MM.1S (cell line): ENCODE measurements around the gene NUDT7.

Experiments used
- CTCF ChIP-seq: fragments of 300-600 bp; sonication (generic); IDR thresholded peaks from 2 replicates; pipeline ENCODE4 v1.5.1; 2016; ENCODE audit warnings: antibody characterized with exemption, low read length, mixed read lengths
- EZH2 ChIP-seq: fragments of 300-600 bp; sonication (generic); optimal IDR thresholded peaks from 2 replicates; pipeline ENCODE3; 2017; ENCODE audit warnings: low read depth, mild to moderate bottlenecking, antibody characterized with exemption, low read length, mixed read lengths
- EZH2phosphoT487 ChIP-seq: fragments of 300-600 bp; sonication (generic); IDR thresholded peaks from 2 replicates; pipeline ENCODE4 v1.6.1; 2018; ENCODE audit warnings: antibody characterized with exemption, low read length

- TF ChIP-seq CTCF (no peak), EZH2phosphoT487 (no peak), EZH2 (no peak)
Observed at GRCh38 chr16:77721752-77722308, 484 bp upstream of the NUDT7 start.
